LNCaP clone FGC (cell line): ENCODE measurements around the gene TAOK2.
"Not testable (repeated sequence)": the region's sequence is repeated elsewhere in the genome, so short reads cannot be mapped to it uniquely, and the experiment has no call there.

ENCODE experiments used
- DNase-seq: peaks from one replicate; pipeline ENCODE4 v3.0.0-alpha.2; 2011; ENCODE audit warnings: low read depth
- H3K4me3 ChIP-seq: 2 replicates; pipeline ENCODE4 v1.5.1; 2011; ENCODE audit warnings: mild to moderate bottlenecking, low read depth, low read length, control low read depth
- TF ChIP-seq, protein P1 (sequence below): IDR thresholded peaks from 2 replicates; pipeline ENCODE4 v1.5.1; 2012; ENCODE audit warnings: mild to moderate bottlenecking; ENCODE audit not compliant: control insufficient read depth, insufficient read depth; ENCODE audit errors: extremely low read depth

Gene TAOK2

DNA sequence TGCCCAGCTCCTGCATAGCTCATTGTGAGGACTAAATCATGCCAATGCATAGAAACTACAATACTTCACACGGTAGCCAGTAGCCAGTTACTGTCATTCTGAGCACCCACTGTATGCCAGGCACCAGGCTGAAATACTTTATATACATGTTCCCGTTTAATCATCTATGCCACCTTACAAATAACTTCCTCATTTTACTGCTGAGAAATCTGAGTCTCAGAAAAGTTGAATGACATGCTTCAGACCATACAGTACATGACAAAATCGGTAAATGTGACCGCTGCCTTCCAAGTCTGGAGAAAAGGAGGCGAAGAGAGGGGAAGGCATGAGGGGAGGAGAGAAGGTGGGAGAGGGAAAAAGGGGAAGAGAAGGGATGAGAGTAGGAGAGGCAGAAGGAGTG is 66.6 kb downstream of the TAOK2 start:
- no peak overlapping the region for H3K4me3 ChIP-seq
- TF ChIP-seq, protein P1, sequence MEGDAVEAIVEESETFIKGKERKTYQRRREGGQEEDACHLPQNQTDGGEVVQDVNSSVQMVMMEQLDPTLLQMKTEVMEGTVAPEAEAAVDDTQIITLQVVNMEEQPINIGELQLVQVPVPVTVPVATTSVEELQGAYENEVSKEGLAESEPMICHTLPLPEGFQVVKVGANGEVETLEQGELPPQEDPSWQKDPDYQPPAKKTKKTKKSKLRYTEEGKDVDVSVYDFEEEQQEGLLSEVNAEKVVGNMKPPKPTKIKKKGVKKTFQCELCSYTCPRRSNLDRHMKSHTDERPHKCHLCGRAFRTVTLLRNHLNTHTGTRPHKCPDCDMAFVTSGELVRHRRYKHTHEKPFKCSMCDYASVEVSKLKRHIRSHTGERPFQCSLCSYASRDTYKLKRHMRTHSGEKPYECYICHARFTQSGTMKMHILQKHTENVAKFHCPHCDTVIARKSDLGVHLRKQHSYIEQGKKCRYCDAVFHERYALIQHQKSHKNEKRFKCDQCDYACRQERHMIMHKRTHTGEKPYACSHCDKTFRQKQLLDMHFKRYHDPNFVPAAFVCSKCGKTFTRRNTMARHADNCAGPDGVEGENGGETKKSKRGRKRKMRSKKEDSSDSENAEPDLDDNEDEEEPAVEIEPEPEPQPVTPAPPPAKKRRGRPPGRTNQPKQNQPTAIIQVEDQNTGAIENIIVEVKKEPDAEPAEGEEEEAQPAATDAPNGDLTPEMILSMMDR = no peak
- no peak for DNase-seq

DNA sequence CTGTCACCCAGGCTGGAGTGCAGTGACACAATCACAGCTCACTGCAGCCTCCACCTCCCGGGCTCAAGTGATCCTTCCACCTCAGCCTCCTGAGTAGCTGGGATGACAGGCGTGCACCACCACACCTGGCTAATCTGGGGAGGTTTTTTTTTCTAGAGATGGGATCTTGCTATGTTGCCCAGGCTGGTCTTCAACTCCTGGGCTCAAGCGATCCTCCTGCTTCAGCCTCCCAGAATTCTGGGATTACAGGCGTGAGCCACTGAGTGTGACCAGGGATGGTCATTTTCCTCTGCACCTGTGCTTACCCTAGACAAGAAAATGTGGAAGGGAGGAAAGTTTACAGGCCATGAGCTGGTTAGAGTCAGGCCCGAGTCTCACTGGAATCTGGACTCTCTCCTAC is 67.0 kb downstream of the TAOK2 start:
- DNase-seq, H3K4me3 ChIP-seq: not testable (repeated sequence)

DNA sequence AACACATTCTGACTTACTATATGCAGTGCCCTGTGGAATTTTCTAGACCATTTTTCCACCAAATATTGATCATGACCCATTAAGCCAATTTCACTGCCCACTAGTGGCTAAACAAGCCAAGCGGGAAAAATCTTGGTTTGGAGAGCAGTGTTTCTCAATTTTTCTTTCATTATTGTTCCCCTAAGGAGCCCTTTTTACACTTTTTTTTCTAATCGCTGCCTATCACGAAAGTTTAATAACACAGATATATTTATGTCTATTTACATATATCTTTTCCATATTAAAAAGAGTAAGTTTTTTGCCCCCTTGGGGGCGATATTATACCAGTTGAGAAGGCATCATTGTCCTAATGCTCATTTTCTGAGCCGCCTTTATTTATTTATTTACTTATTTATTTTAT is 68.2 kb downstream of the TAOK2 start:
- TF ChIP-seq, protein P1 = 0 out of 2 replicates have a peak, but pooled peaks have one; percentile 6
- H3K4me3 ChIP-seq = no peak overlapping the region
- DNase-seq = no peak
